IMR-90 (cell line): ENCODE data around the gene BTBD9. TPM values are rescaled to one million over a fixed set of nuclear protein-coding genes. Genes with fewer than 3 reads are reported as not detected.

ENCODE experiments used
- ATAC-seq: fragments of 200-7000 bp; cut with Tn5 transposase; 2 replicates; pipeline ENCODE4 v1.9.1; 2020; ENCODE audit warnings: low read depth, mild to moderate bottlenecking, moderate library complexity
- BruUV-seq: library from RNA; stranded (reverse); fragments of 400-500 nt; replicated peaks from 2 replicates; lab custom pipeline; 2021; lab: Mats Ljungman, UMichigan
- CTCF ChIA-PET: fragments of 300-600 bp; formaldehyde crosslinking; extraction: SDS; loops from one replicate; lab custom pipeline; 2021; ENCODE audit warnings: antibody characterized with exemption; lab: Yijun Ruan, JAX
- POLR2A ChIA-PET: fragments of 300-600 bp; sonication (Branson Sonifier 250); formaldehyde crosslinking; loops from one replicate; lab custom pipeline; 2022; ENCODE audit warnings: antibody characterized with exemption; ENCODE audit not compliant: unreplicated experiment; lab: Charles Lee
- DNase-seq: peaks from one replicate; pipeline ENCODE4 v3.0.0; 2013
- H2AFZ ChIP-seq: replicated peaks from 2 replicates; pipeline ENCODE3; 2013; ENCODE audit warnings: low read length, mild to moderate bottlenecking; ENCODE audit not compliant: poor library complexity
- H2AK5ac ChIP-seq: 2 replicates; pipeline ENCODE4 v1.6.1; 2013; ENCODE audit warnings: low read depth, low read length, inconsistent platforms
- H2AK9ac ChIP-seq: replicated peaks from 2 replicates; pipeline ENCODE3; 2013; ENCODE audit warnings: mild to moderate bottlenecking, low read depth, low read length, moderate library complexity; ENCODE audit not compliant: poor library complexity
- H2BK120ac ChIP-seq: 2 replicates; pipeline ENCODE4 v1.6.1; 2013; ENCODE audit warnings: low read depth, low read length, inconsistent platforms
- H2BK15ac ChIP-seq: 3 replicates; pipeline ENCODE4 v1.6.1; 2013; ENCODE audit warnings: low read depth, low read length, inconsistent platforms
- H2BK20ac ChIP-seq: 2 replicates; pipeline ENCODE4 v1.6.1; 2013; ENCODE audit warnings: low read depth, mild to moderate bottlenecking, inconsistent platforms, low read length, moderate library complexity
- H2BK5ac ChIP-seq: 2 replicates; pipeline ENCODE4 v1.6.1; 2013; ENCODE audit warnings: mild to moderate bottlenecking, low read depth, low read length, inconsistent platforms; ENCODE audit not compliant: poor library complexity, severe bottlenecking
- H3K14ac ChIP-seq: replicated peaks from 2 replicates; pipeline ENCODE4 v1.6.1; 2013; ENCODE audit warnings: low read depth, low read length, inconsistent platforms
- H3K18ac ChIP-seq: 2 replicates; pipeline ENCODE4 v1.6.1; 2013; ENCODE audit warnings: low read depth, low read length, control low read depth
- H3K23ac ChIP-seq: 2 replicates; pipeline ENCODE4 v1.6.1; 2013; ENCODE audit warnings: low read depth, low read length, inconsistent platforms
- H3K27ac ChIP-seq: 2 replicates; pipeline ENCODE4 v1.5.1; 2013; ENCODE audit warnings: mild to moderate bottlenecking, control low read depth, low read length; ENCODE audit not compliant: insufficient read depth
- H3K27me3 ChIP-seq: 2 replicates; pipeline ENCODE4 v1.6.1; 2013; ENCODE audit warnings: low read length; ENCODE audit not compliant: control insufficient read depth, insufficient read depth
- H3K36me3 ChIP-seq: 2 replicates; pipeline ENCODE4 v1.6.1; 2013; ENCODE audit warnings: low read length, mixed read lengths; ENCODE audit not compliant: control insufficient read depth, insufficient read depth
- H3K4ac ChIP-seq: 2 replicates; pipeline ENCODE4 v1.6.1; 2013; ENCODE audit warnings: low read depth, low read length, inconsistent platforms
- H3K4me1 ChIP-seq: 2 replicates; pipeline ENCODE4 v1.6.1; 2013; ENCODE audit warnings: low read length, mixed read lengths; ENCODE audit not compliant: control insufficient read depth, insufficient read depth
- H3K4me2 ChIP-seq: 2 replicates; pipeline ENCODE4 v1.6.1; 2013; ENCODE audit warnings: low read depth, mild to moderate bottlenecking, control low read depth, low read length, moderate library complexity
- H3K4me3 ChIP-seq: 2 replicates; pipeline ENCODE4 v1.5.1; 2013; ENCODE audit warnings: low read depth, mild to moderate bottlenecking, control low read depth, low read length, moderate library complexity; ENCODE audit not compliant: insufficient read depth
- H3K56ac ChIP-seq: 2 replicates; pipeline ENCODE4 v1.6.1; 2013; ENCODE audit warnings: low read length, inconsistent platforms; ENCODE audit not compliant: insufficient read depth; ENCODE audit errors: extremely low read depth
- H3K79me1 ChIP-seq, 2 experiments: 2 replicates each; pipeline ENCODE4 v1.6.1; 2013; ENCODE audit warnings: low read length in 2 of 2, inconsistent platforms in 1 of 2, low read depth in 1 of 2
- H3K9ac ChIP-seq: 2 replicates; pipeline ENCODE4 v1.6.1; 2013; ENCODE audit warnings: low read depth, low read length, control low read depth
- H3K9me1 ChIP-seq: 2 replicates; pipeline ENCODE4 v1.6.1; 2013; ENCODE audit warnings: low read length, inconsistent platforms; ENCODE audit not compliant: insufficient read depth
- H3K9me3 ChIP-seq: 2 replicates; pipeline ENCODE4 v1.6.1; 2013; ENCODE audit warnings: low read length; ENCODE audit not compliant: control insufficient read depth, insufficient read depth
- H4K20me1 ChIP-seq: 2 replicates; pipeline ENCODE4 v1.6.1; 2013; ENCODE audit warnings: low read length, inconsistent platforms; ENCODE audit not compliant: insufficient read depth
- H4K5ac ChIP-seq: 2 replicates; pipeline ENCODE4 v1.6.1; 2013; ENCODE audit warnings: mild to moderate bottlenecking, low read depth, low read length, control low read depth
- H4K8ac ChIP-seq, 2 experiments: 2 replicates each; pipeline ENCODE4 v1.6.1; 2013; ENCODE audit warnings: low read depth in 2 of 2, low read length in 2 of 2, control low read depth in 1 of 2, inconsistent platforms in 1 of 2
- H4K91ac ChIP-seq: 2 replicates; pipeline ENCODE4 v1.6.1; 2013; ENCODE audit warnings: low read depth, low read length, inconsistent platforms; ENCODE audit not compliant: insufficient read depth
- BHLHE40 ChIP-seq: fragments of 150-350 bp; IDR thresholded peaks from 2 replicates; pipeline ENCODE4 v1.6.1; 2016; ENCODE audit warnings: mild to moderate bottlenecking, low read depth, low read length
- CEBPB ChIP-seq: IDR thresholded peaks from 2 replicates; pipeline ENCODE4 v1.6.1; 2012; ENCODE audit warnings: low read depth, low read length, improper control_type of control experiment
- CHD1 ChIP-seq: IDR thresholded peaks from 2 replicates; pipeline ENCODE4 v1.6.1; 2012; ENCODE audit warnings: low read depth, low read length, improper control_type of control experiment
- FOS ChIP-seq: fragments of 150-350 bp; IDR thresholded peaks from 2 replicates; pipeline ENCODE4 v1.6.1; 2016; ENCODE audit warnings: low read depth, low read length
- MAFK ChIP-seq: IDR thresholded peaks from 2 replicates; pipeline ENCODE4 v1.6.1; 2012; ENCODE audit warnings: low read depth, low read length, improper control_type of control experiment
- MAZ ChIP-seq: IDR thresholded peaks from 2 replicates; pipeline ENCODE4 v1.6.1; 2012; ENCODE audit warnings: low read depth, mild to moderate bottlenecking, low read length, improper control_type of control experiment, moderate library complexity, borderline replicate concordance
- MXI1 ChIP-seq: IDR thresholded peaks from 2 replicates; pipeline ENCODE4 v1.6.1; 2012; ENCODE audit warnings: low read depth, mild to moderate bottlenecking, low read length, moderate library complexity, borderline replicate concordance
- NFE2L2 ChIP-seq: fragments of 150-350 bp; IDR thresholded peaks from 2 replicates; pipeline ENCODE4 v1.6.1; 2016; ENCODE audit warnings: low read depth, mild to moderate bottlenecking, low read length
- POLR2A ChIP-seq: IDR thresholded peaks from 2 replicates; pipeline ENCODE4 v1.6.1; 2012; ENCODE audit warnings: mild to moderate bottlenecking, low read depth, low read length
- RAD21 ChIP-seq: IDR thresholded peaks from 2 replicates; pipeline ENCODE4 v1.6.1; 2012; ENCODE audit warnings: low read length, improper control_type of control experiment
- RCOR1 ChIP-seq: IDR thresholded peaks from 2 replicates; pipeline ENCODE4 v1.6.1; 2012; ENCODE audit warnings: mild to moderate bottlenecking, low read length, improper control_type of control experiment; ENCODE audit not compliant: insufficient replicate concordance
- RFX5 ChIP-seq: IDR thresholded peaks from 2 replicates; pipeline ENCODE4 v1.8.0; 2012; ENCODE audit warnings: low read depth, mild to moderate bottlenecking, low read length, moderate library complexity
- SMC3 ChIP-seq: fragments of 150-350 bp; IDR thresholded peaks from 2 replicates; pipeline ENCODE4 v1.6.1; 2016; ENCODE audit warnings: low read depth, mild to moderate bottlenecking, antibody characterized with exemption, low read length, moderate library complexity
- dilution Hi-C: fragments of 300-500 bp; cut with HindIII; formaldehyde crosslinking; loops from one replicate; pipeline ENCODE4 v1.14.3; 2018; ENCODE audit warnings: low sequenced_read_pairs; ENCODE audit not compliant: unreplicated experiment
- in situ Hi-C: fragments of 300-500 bp; cut with MboI; formaldehyde crosslinking; loops from 3 replicates; pipeline ENCODE4 v1.14.3; 2019; ENCODE audit warnings: low sequenced_read_pairs, inconsistent platforms, mixed read lengths
- intact Hi-C: fragments of 100-400 bp; cut with micrococcal nuclease; formaldehyde crosslinking; loops from 2 replicates; pipeline ENCODE4 v1.10.0; 2022
- polyA plus RNA-seq, 3 experiments: library from polyadenylated mRNA; depleted of rRNA; stranded (reverse); fragments of >200 nt; gene quantifications; 2 replicates each; pipeline ENCODE4 v1.2.3, GENCODE V29; 2012; ENCODE audit warnings: low replicate concordance in 1 of 3
- total RNA-seq: library from RNA; depleted of rRNA; stranded (reverse); fragments of >200 nt; gene quantifications from 2 replicates; pipeline ENCODE4 v1.2.3, GENCODE V29; 2012
- TF ChIP-seq, protein P1 (sequence below): fragments of 150-350 bp; IDR thresholded peaks from 2 replicates; pipeline ENCODE4 v1.6.1; 2016; ENCODE audit warnings: low read depth, mild to moderate bottlenecking, low read length, moderate library complexity, borderline replicate concordance
- TF ChIP-seq, protein P2 (sequence below): fragments of 150-350 bp; IDR thresholded peaks from 2 replicates; pipeline ENCODE4 v1.6.1; 2017; ENCODE audit warnings: mild to moderate bottlenecking, antibody characterized with exemption, low read length, low read depth
- TF ChIP-seq, protein P3 (sequence below): conservative IDR thresholded peaks from 2 replicates; pipeline ENCODE4 v1.5.1; 2012; ENCODE audit warnings: mild to moderate bottlenecking, low read depth, low read length, improper control_type of control experiment

The BTBD9 gene
- total and polyA plus RNA-seq, 2 of the 4 experiments (the other 2 are of a cell fraction) = 4.1 to 22.0 TPM

DNA sequence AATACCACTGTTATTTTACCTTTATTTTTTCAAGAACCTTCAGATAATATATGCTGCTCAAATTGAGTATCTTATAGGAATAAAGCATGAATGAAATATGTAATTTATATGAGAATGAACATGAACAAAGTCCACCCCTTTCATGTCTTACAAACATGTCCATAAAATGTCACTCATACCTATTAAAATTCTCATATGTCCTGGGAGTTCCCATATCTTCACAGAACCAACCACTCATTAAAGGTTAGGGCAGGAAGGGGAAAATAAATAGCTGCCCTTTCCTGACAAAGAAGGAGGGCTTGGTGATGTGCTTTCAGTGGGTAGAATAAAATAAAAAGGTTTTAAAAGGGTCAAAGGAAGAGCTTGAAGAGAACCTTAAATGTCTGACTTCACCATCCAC is 125.3 kb downstream of the BTBD9 start:
- TF ChIP-seq CEBPB (no peak), NFE2L2 (no peak), RAD21 (no peak), POLR2A (no peak), RFX5 (no peak), FOS (no peak), RCOR1 (no peak), CHD1 (no peak), MXI1 (no peak), BHLHE40 (no peak), SMC3 (no peak), MAFK (no peak), MAZ (no peak)
- TF ChIP-seq, protein P1, sequence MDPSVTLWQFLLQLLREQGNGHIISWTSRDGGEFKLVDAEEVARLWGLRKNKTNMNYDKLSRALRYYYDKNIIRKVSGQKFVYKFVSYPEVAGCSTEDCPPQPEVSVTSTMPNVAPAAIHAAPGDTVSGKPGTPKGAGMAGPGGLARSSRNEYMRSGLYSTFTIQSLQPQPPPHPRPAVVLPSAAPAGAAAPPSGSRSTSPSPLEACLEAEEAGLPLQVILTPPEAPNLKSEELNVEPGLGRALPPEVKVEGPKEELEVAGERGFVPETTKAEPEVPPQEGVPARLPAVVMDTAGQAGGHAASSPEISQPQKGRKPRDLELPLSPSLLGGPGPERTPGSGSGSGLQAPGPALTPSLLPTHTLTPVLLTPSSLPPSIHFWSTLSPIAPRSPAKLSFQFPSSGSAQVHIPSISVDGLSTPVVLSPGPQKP = no peak
- TF ChIP-seq, protein P2, sequence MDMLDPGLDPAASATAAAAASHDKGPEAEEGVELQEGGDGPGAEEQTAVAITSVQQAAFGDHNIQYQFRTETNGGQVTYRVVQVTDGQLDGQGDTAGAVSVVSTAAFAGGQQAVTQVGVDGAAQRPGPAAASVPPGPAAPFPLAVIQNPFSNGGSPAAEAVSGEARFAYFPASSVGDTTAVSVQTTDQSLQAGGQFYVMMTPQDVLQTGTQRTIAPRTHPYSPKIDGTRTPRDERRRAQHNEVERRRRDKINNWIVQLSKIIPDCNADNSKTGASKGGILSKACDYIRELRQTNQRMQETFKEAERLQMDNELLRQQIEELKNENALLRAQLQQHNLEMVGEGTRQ = no peak
- TF ChIP-seq, protein P3, sequence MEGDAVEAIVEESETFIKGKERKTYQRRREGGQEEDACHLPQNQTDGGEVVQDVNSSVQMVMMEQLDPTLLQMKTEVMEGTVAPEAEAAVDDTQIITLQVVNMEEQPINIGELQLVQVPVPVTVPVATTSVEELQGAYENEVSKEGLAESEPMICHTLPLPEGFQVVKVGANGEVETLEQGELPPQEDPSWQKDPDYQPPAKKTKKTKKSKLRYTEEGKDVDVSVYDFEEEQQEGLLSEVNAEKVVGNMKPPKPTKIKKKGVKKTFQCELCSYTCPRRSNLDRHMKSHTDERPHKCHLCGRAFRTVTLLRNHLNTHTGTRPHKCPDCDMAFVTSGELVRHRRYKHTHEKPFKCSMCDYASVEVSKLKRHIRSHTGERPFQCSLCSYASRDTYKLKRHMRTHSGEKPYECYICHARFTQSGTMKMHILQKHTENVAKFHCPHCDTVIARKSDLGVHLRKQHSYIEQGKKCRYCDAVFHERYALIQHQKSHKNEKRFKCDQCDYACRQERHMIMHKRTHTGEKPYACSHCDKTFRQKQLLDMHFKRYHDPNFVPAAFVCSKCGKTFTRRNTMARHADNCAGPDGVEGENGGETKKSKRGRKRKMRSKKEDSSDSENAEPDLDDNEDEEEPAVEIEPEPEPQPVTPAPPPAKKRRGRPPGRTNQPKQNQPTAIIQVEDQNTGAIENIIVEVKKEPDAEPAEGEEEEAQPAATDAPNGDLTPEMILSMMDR = no peak
- Histone ChIP-seq H3K56ac (no peak overlapping the region), H2BK20ac (no peak overlapping the region), H3K23ac (no peak overlapping the region), H2AFZ (no peak overlapping the region), H3K18ac (no peak overlapping the region), H4K8ac (no peak overlapping the region), H3K4ac (no peak overlapping the region), H2BK5ac (no peak overlapping the region), H3K4me3 (no peak overlapping the region), H3K36me3 (no peaks in the 10 kb centered on the region), H2AK9ac (no peak overlapping the region), H4K91ac (no peak overlapping the region), H4K5ac (no peak overlapping the region), H3K4me1 (peaks cover 9% of the 10 kb centered on the region), H3K9me1 (peaks cover 4% of the 10 kb centered on the region), H3K9me3 (no peaks in the 10 kb centered on the region), H3K14ac (no peak overlapping the region), H3K9ac (no peak overlapping the region), H2BK15ac (no peak overlapping the region), H2BK120ac (no peak overlapping the region), H3K79me1 (peaks cover 0 to 10% of the 10 kb centered on the region in 2 experiments; a peak in 3 of 4 replicates), H3K27ac (no peak overlapping the region), H3K4me2 (no peak overlapping the region), H2AK5ac (no peak overlapping the region), H4K20me1 (peaks cover 13% of the 10 kb centered on the region; the same call in 1 of the 2 replicates), H3K27me3 (no peaks in the 10 kb centered on the region)
- ATAC-seq (no peak), DNase-seq (no peak)
- no TSS peak for BruUV-seq
- in situ Hi-C loops = no loop called here
- dilution Hi-C loops = no loop called here
- ChIA-PET POLR2A (no interaction called here), CTCF (interaction anchor here (0.6 to 0.8 kb wide), 2 partner anchors 54 to 1144 kb away, joined by 3 read pairs; no protein-coding TSS in a partner anchor)
- intact Hi-C loops = no loop called here
